Small intestine (tissue), 7 donors: ENCODE results near the gene SCUBE2. TPM values are rescaled to one million over a fixed set of nuclear protein-coding genes. Genes with fewer than 3 reads are reported as not detected.

Experiments
- DNase-seq, 2 donors: peaks; one replicate each; pipeline versions ENCODE4 v3.0.0 to v3.0.0-alpha.2; 2013
- FAIRE-seq: peaks from 2 replicates; lab custom pipeline; 2012; peaks lifted over from hg19 to GRCh38; lab: Jason Lieb, UNC
- H3K27ac ChIP-seq, 3 donors: one replicate each; pipeline ENCODE4 v1.5.1; 2013; ENCODE audit warnings: low read length in 2 of 3, mild to moderate bottlenecking in 2 of 3, control low read depth in 1 of 3, inconsistent platforms in 1 of 3, low read depth in 1 of 3, moderate library complexity in 1 of 3
- H3K27me3 ChIP-seq, 3 donors: one replicate each; pipeline ENCODE4 v1.6.1; 2013; ENCODE audit warnings: low read length in 3 of 3, inconsistent platforms in 1 of 3; ENCODE audit not compliant: control insufficient read depth in 3 of 3, insufficient read depth in 3 of 3
- H3K36me3 ChIP-seq, 3 donors: one replicate each; pipeline ENCODE4 v1.6.1; 2013; ENCODE audit warnings: low read length in 3 of 3, inconsistent platforms in 1 of 3, low read depth in 1 of 3, mild to moderate bottlenecking in 1 of 3, moderate library complexity in 1 of 3; ENCODE audit not compliant: control insufficient read depth in 3 of 3, insufficient read depth in 2 of 3
- H3K4me1 ChIP-seq, 3 donors: one replicate each; pipeline ENCODE4 v1.6.1; 2013; ENCODE audit warnings: low read length in 2 of 3, inconsistent platforms in 1 of 3, low read depth in 1 of 3, mild to moderate bottlenecking in 1 of 3, moderate library complexity in 1 of 3; ENCODE audit not compliant: control insufficient read depth in 3 of 3, insufficient read depth in 2 of 3
- H3K4me3 ChIP-seq, 3 donors: one replicate each; pipeline ENCODE4 v1.5.1; 2013; ENCODE audit warnings: low read length in 3 of 3, control low read depth in 1 of 3, inconsistent platforms in 1 of 3, low read depth in 1 of 3, mild to moderate bottlenecking in 1 of 3, moderate library complexity in 1 of 3
- H3K9me3 ChIP-seq, 2 donors: one replicate each; pipeline ENCODE4 v1.6.1; 2013; ENCODE audit warnings: low read depth in 1 of 2, low read length in 1 of 2; ENCODE audit not compliant: control insufficient read depth in 2 of 2, insufficient read depth in 1 of 2
- WGBS, 3 donors: extraction: QIAGEN DNeasy Blood & Tissue Kit; methylation state at CpG; one replicate each; pipeline ENCODE4 v1.1.7; 2013; 5-methylcytosine and 5-hydroxymethylcytosine counted together
- polyA plus RNA-seq, 4 donors: library from polyadenylated mRNA; stranded (reverse) in 3 of 4; unstranded in 1 of 4; fragments of 200-250 nt in 3 of 4; fragments of 120-200 nt in 1 of 4; gene quantifications; one replicate each; pipeline versions ENCODE4 v1.2.1 to v1.2.3, GENCODE V29; 2013
- donor health status: healthy with polysubstance abuse.
- donor health status: control.
- donor health status: control.
- donor health status: Bipolar disorder and iron deficiency.
- donor health status: healthy.

The SCUBE2 gene
- polyA plus RNA-seq, 4 donors = under 0.01 to 8.8 (median 4.9) TPM; not detected in 1

- H3K27ac ChIP-seq = no peak overlapping the region
- H3K27me3 ChIP-seq = no peaks in the 10 kb centered on the region
- no peak for DNase-seq
- no peaks in the 10 kb centered on the region for H3K4me1 ChIP-seq
- WGBS, 3 donors = 90 to 100% (median 92%) methylated on average over 3 of the region's 3 CpGs
- no peaks in the 10 kb centered on the region for H3K36me3 ChIP-seq
- no peak overlapping the region for H3K4me3 ChIP-seq
- no peak for FAIRE-seq
- H3K9me3 ChIP-seq = no peaks in the 10 kb centered on the region
These were observed 52.9 kb downstream of the SCUBE2 start for GRCh38 chr11:9038541-9038940.

- H3K27me3 ChIP-seq = no peaks in the 10 kb centered on the region
- FAIRE-seq (no peak), DNase-seq (no peak)
- no peaks in the 10 kb centered on the region for H3K4me1 ChIP-seq
- no peaks in the 10 kb centered on the region for H3K9me3 ChIP-seq
- H3K36me3 ChIP-seq = no peaks in the 10 kb centered on the region
- H3K4me3 ChIP-seq = no peak overlapping the region
- 39 to 71% (median 64%) methylated on average over 1 of the region's 1 CpG for WGBS, 3 donors
- no peak overlapping the region for H3K27ac ChIP-seq
These were observed 53.4 kb downstream of the SCUBE2 start for GRCh38 chr11:9037963-9038362.

- Histone ChIP-seq H3K9me3 (no peaks in the 10 kb centered on the region), H3K27me3 (no peaks in the 10 kb centered on the region), H3K4me3 (no peak overlapping the region), H3K4me1 (no peaks in the 10 kb centered on the region), H3K27ac (no peak overlapping the region), H3K36me3 (no peaks in the 10 kb centered on the region)
- WGBS, 3 donors = 76 to 87% (median 79%) methylated on average over 7 of the region's 7 CpGs
- DNase-seq (no peak), FAIRE-seq (no peak)
These were observed 54.2 kb downstream of the SCUBE2 start for GRCh38 chr11:9037046-9037780.

GRCh38 chr11:9030601-9031000, 60.8 kb downstream of the SCUBE2 start:
- DNase-seq (no peak), FAIRE-seq (no peak)

DNA sequence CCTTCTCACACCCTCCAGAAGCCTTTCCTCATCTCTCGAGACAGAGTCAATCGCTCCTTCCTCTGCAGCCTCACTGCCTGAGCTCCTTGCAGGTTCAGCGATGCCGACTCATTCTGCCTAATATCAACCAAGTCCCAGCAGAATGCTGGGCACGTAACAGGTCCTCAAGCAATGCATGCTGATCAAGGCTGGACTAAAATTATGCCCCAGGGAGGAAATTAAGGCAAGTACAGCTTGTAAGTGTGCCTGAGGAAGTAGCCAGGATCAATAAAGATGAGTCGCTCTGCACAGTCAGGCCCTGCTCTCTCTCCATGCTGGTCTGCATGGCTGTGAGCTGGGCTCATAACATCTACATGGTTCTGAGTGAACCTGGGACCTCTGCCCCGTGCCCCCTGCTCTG, 62.0 kb downstream of the SCUBE2 start:
- Histone ChIP-seq H3K27ac (no peak overlapping the region), H3K36me3 (peaks cover 0 to 4% (median 0%) of the 10 kb centered on the region in 3 donors), H3K4me1 (no peaks in the 10 kb centered on the region), H3K27me3 (no peaks in the 10 kb centered on the region), H3K4me3 (no peak overlapping the region), H3K9me3 (no peaks in the 10 kb centered on the region)
- 87 to 91% (median 90%) methylated on average over 7 of the region's 7 CpGs for WGBS, 3 donors
- FAIRE-seq (no peak), DNase-seq (no peak)

More at GRCh38 chr11:9030601-9031000, 60.8 kb downstream of the SCUBE2 start:
- 68 to 79% (median 76%) methylated on average over 5 of the region's 5 CpGs for WGBS, 3 donors
- H3K4me3 ChIP-seq = no peak overlapping the region
- no peak overlapping the region for H3K27ac ChIP-seq
- H3K27me3 ChIP-seq = no peaks in the 10 kb centered on the region
- H3K9me3 ChIP-seq = no peaks in the 10 kb centered on the region
- no peaks in the 10 kb centered on the region for H3K4me1 ChIP-seq
- peaks cover 0 to 4% (median 0%) of the 10 kb centered on the region in 3 donors for H3K36me3 ChIP-seq

DNA sequence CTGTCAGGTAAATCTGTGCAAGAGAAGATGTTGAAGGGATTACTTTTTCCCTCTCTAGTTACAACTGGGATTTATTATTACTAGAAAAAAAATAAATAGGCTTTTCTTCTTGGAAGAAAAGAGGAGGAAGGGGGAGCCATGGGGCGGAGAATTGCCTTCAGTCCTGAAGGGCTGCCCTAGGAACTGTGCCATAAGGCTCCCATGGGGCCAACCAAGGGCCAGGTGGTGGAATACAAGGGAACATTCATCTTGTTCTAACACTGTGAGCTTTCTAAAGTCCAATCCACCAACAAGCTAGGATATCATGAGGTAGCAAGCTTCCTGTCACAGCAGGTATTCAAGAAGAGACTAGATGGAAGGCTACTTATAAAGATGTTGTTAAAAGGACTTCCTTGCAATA, 62.8 kb downstream of the SCUBE2 start:
- FAIRE-seq = no peak
- Histone ChIP-seq H3K4me3 (no peak overlapping the region), H3K36me3 (peaks cover 0 to 4% (median 0%) of the 10 kb centered on the region in 3 donors), H3K27me3 (no peaks in the 10 kb centered on the region), H3K27ac (no peak overlapping the region), H3K4me1 (no peaks in the 10 kb centered on the region), H3K9me3 (no peaks in the 10 kb centered on the region)
- 90 to 100% (median 93%) methylated on average over 1 of the region's 1 CpG for WGBS, 3 donors
- no peak for DNase-seq

DNA sequence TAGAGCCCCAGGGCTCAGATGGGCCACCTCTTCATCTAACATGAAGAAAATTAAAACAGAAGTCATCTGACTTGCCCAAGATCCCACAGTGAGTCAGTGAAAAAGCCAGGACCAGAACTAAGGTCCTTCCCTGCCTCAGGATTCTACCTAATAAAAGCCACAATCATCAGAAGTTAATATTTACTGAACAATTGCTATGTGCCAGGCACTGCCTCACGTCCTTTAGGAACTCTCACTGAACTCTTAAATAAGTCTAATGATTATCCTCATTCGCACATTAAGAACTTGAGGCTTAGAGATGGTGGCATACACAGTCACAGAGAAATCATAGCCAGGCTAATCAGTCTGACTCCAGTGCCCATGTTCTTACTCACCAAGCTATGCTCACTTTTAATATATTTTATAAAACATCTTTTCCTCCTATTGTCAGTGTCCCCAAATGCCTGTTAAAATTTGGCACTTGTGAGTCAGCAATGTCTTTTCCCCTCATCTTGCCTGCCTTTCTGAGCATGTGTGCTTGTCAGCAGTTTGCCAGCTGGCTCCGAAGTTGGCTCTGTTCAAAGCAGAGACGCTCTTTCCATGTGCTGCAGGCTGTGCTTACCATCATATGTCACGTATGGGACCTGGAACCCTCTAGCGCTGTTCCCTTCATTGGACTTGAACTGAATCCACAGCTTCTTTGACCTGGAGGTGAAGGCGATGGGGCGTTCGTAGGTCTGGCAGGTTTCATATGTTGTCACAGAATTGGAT, 66.1 kb downstream of the SCUBE2 start:
- 84 to 88% (median 88%) methylated on average over 9 of the region's 9 CpGs for WGBS, 3 donors
- DNase-seq (no peak), FAIRE-seq (no peak)
- Histone ChIP-seq H3K36me3 (peaks cover 0 to 2% (median 0%) of the 10 kb centered on the region in 3 donors), H3K9me3 (no peaks in the 10 kb centered on the region), H3K27me3 (no peaks in the 10 kb centered on the region), H3K4me1 (no peaks in the 10 kb centered on the region), H3K27ac (no peak overlapping the region), H3K4me3 (no peak overlapping the region)

GRCh38 chr11:9022961-9023680, 68.3 kb downstream of the SCUBE2 start:
- H3K9me3 ChIP-seq = no peaks in the 10 kb centered on the region
- no peaks in the 10 kb centered on the region for H3K27me3 ChIP-seq
- H3K27ac ChIP-seq = no peak overlapping the region
- no peak for FAIRE-seq
- WGBS, 3 donors = 89 to 92% (median 92%) methylated on average over 9 of the region's 9 CpGs
- H3K4me3 ChIP-seq = no peak overlapping the region
- peaks cover 0 to 2% (median 0%) of the 10 kb centered on the region in 3 donors for H3K36me3 ChIP-seq
- DNase-seq = no peak
- no peaks in the 10 kb centered on the region for H3K4me1 ChIP-seq
